EH (cell line): ENCODE measurements around the gene C17orf78.

Source experiments
- DNase-seq: peaks from one replicate; pipeline ENCODE4 v3.0.0-alpha.2; 2015; ENCODE audit warnings: low read depth

Gene C17orf78

DNA sequence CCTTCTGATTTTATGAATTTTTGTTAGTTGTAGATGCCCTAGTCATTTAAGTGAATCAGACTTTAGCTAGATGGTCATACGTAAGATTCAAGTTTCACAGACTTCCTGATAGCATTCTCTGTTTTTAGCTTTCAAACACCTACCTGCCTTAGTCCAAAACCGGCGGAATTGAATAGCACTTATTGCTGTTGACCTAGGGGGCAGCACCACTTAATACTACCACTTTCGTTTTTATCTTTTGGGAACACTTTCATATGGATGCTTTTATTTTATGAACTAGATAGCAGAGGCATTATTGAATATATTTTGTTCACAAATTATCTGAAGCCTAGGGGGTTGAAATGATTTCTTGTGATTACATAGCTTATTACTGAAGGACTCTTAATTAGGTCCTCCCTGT, 62.4 kb downstream of the C17orf78 start:
- DNase-seq = no peak

DNA sequence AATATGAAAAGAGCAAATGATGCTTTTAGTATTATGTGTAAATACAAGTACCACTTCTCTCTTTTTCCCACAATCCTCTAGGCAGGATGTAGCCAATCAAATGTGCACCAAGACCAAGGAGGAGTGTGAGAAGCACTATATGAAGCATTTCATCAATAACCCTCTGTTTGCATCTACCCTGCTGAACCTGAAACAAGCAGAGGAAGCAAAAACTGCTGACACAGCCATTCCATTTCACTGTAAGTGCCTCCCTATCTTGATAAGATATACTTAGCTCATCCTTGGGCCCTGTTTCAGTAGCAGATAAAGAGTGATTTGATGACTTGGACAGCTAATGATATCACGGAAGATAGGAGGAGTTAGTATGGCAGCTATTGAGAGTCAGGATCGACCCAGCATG, 64.6 kb downstream of the C17orf78 start:
- no peak for DNase-seq

DNA sequence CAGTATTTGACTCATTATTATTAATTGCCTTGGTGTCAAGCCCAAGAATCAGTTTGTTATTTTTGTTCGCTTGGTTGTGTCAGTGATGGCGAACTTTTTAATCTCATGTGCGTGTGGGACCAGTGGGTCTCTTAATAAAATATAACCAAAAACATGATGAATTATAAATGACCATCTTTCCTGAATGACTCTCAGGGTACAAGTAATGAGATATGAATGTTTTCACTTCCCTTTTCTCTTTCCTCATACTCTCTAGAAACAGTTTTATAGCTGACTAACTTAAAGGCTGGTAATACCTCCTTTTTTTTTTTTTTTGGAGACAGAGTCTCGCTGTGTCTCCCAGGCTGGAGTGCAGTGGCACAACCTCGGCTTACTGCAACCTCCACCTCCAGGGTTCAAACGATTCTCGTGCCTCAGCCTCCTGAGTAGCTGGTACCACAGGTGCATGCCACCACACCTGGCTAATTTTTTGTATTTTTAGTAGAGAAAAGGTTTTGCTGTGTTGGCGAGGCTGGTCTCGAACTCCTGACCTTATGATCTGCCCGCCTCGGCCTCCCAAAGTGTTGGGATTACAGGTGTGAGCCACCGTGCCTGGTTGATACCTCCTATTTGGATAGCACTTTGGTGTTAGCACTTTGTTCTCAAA, 65.7 kb downstream of the C17orf78 start:
- peak; percentile 31 for DNase-seq
